RWPE2 (cell line): ENCODE results near the gene COL9A2.

ENCODE experiments used
- ATAC-seq: fragments of 200-7000 bp; cut with Tn5 transposase; 3 replicates; pipeline ENCODE4 v1.9.1; 2021; ENCODE audit warnings: low read depth
- DNase-seq: peaks from one replicate; pipeline ENCODE4 v3.0.0-alpha.2; 2020; ENCODE audit warnings: low spot score
- H3K27ac ChIP-seq: fragments of 450-650 bp; 2 replicates; pipeline ENCODE4 v1.5.1; 2017; ENCODE audit warnings: mild to moderate bottlenecking; ENCODE audit not compliant: poor library complexity, severe bottlenecking
- H3K27me3 ChIP-seq: fragments of 250-450 bp; sonication (Bioruptor Pico); 2 replicates; pipeline ENCODE4 v1.5.1; 2021; ENCODE audit warnings: mild to moderate bottlenecking, moderate library complexity; ENCODE audit not compliant: insufficient read depth, poor library complexity, severe bottlenecking
- H3K36me3 ChIP-seq: fragments of 250-450 bp; sonication (Bioruptor Pico); 2 replicates; pipeline ENCODE4 v1.5.1; 2020; ENCODE audit warnings: low read depth, mild to moderate bottlenecking, moderate library complexity
- H3K4me1 ChIP-seq: fragments of 250-450 bp; sonication (Bioruptor Pico); 2 replicates; pipeline ENCODE4 v1.5.1; 2021; ENCODE audit warnings: mild to moderate bottlenecking, moderate library complexity; ENCODE audit not compliant: insufficient read depth, poor library complexity, severe bottlenecking
- H3K4me3 ChIP-seq: fragments of 250-450 bp; sonication (Bioruptor Pico); 2 replicates; pipeline ENCODE4 v1.5.1; 2021; ENCODE audit warnings: mild to moderate bottlenecking, moderate library complexity; ENCODE audit not compliant: severe bottlenecking
- H3K9me3 ChIP-seq: fragments of 250-450 bp; sonication (Bioruptor Pico); 2 replicates; pipeline ENCODE4 v1.5.1; 2021; ENCODE audit warnings: mild to moderate bottlenecking, moderate library complexity; ENCODE audit not compliant: severe bottlenecking
- CTCF ChIP-seq: fragments of 450-650 bp; IDR thresholded peaks from one replicate; pipeline ENCODE4 v1.5.1; 2017; ENCODE audit warnings: mild to moderate bottlenecking, moderate library complexity; ENCODE audit not compliant: poor library complexity, severe bottlenecking

The COL9A2 gene

DNA sequence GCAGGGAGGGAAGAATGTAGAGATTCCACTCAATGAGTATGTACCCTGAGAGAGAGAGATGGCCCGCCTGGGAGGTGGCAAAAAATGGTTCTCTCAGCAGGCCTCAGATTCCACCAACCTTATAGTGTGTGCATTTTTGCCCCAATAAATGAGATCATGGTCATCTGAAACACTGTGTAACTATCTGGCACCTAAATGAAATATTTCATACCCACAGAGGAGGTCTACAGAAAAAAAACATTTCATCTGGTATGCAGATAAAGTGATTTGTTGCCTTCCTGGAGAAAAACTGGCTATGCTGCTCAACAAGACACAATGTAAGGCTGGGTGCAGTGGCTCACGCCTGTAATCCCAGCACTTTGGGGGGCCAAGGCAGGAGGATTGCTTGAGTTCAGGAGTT is 64.5 kb downstream of the COL9A2 start:
- Histone ChIP-seq H3K36me3 (no peaks in the 10 kb centered on the region), H3K9me3 (no peaks in the 10 kb centered on the region), H3K27ac (no peak overlapping the region), H3K27me3 (no peaks in the 10 kb centered on the region), H3K4me1 (peaks cover 10% of the 10 kb centered on the region), H3K4me3 (no peak overlapping the region)
- DNase-seq, result no peak
- ATAC-seq, result no peak
- TF ChIP-seq CTCF, result no peak

GRCh38 chr1:40251456-40251855 is 65.6 kb downstream of the COL9A2 start:
- Histone ChIP-seq H3K4me1 (peaks cover 7% of the 10 kb centered on the region), H3K4me3 (no peak overlapping the region), H3K27ac (no peak overlapping the region), H3K27me3 (no peaks in the 10 kb centered on the region), H3K36me3 (no peaks in the 10 kb centered on the region), H3K9me3 (no peaks in the 10 kb centered on the region)
- ATAC-seq, result no peak
- no peak for TF ChIP-seq CTCF
- DNase-seq, result no peak
